Posterior vena cava (tissue), 2 donors: ENCODE data around the gene MICALL2. TPM values are rescaled to one million over a fixed set of nuclear protein-coding genes. Genes with fewer than 3 reads are reported as not detected.

ENCODE experiments used
- DNase-seq: peaks from one replicate; pipeline ENCODE4 v3.0.0-alpha.2; 2020; ENCODE audit warnings: low spot score
- intact Hi-C, 2 donors: fragments of 100-400 bp; cut with DNase I; formaldehyde crosslinking; loops; one replicate each; pipeline versions ENCODE4 v1.14.1 to v1.14.2; 2022 to 2023
- long read RNA-seq, 2 donors: library from polyadenylated mRNA; unstranded; transcript quantifications; one replicate each; pipeline ENCODE4 v2.0.0, GENCODE V29; 2020 to 2021
- total RNA-seq, 2 donors: library from RNA; stranded (reverse); fragmentation: NEBNext Ultra II Directional; extraction: Animal tissue kit (Norgen Biotek cat#: 25700); gene quantifications; one replicate each; pipeline ENCODE4 v1.2.1, GENCODE V29; 2021
- donor health status: DM: yes; HTN: yes; CAD: no.
- donor health status: DM: yes; HTN: yes; CAD: no.

The MICALL2 gene
- 10 to 100 TPM; 33.3 to 38.5 TPM for total RNA-seq
- long read RNA-seq, donor 1, partial matches to known transcripts, result 8 of 14 reads
- long read RNA-seq, donor 1, other reads (novel, unspliced or antisense), result 5 of 14 reads
- long read RNA-seq, donor 2, partial matches to known transcripts, result 25 of 45 reads
- long read RNA-seq, donor 2, other reads (novel, unspliced or antisense), result 15 of 45 reads

DNA sequence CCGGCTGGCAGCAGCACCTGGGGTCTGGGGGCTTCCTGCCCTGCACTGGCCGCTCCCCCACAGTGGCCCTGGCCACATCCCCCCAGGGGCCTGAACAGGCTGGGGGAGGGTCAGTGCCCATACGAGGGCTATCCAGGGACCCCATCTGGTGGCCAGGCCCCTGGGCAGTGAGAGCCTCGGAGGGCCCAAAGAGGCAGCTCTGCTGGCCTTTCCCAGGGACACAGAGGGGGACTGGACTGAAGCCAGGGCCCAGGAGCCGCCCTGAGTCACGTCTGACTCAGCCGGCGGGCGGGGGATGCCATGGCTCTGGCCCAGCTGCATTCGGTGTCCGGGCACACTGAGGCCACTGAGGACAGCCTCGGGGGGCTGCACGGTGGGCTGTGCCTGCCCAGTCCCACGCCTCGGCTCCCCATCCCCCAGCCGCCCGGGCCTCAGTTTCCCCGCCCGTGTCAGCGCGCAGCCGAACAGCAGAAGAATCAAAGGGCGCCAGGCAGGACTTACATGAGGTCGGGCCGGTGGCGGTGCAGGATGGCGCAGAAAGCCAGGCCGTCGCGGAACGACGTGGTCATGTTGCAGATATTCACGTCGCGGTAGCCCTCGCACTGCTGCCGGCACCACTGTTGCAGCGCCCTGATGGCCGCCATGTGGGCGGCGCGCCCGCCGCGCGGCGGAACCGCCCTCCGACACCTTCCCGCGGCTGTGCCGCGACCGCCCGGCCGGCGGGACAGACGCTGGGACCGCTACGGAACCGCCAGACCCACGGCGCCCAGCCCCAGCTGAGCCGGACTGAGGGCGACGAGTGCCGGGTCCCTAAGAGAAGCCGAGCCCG, at the start of gene MICALL2:
Gene MICALL2 (minus strand): TSS at position 788 of the 829 bp plus-strand sequence. CDS start 144 bp downstream, at position 644.
- intact Hi-C loops, result no loop called here
- DNase-seq, result peak; percentile 96

GRCh38 chr7:1508277-1508758, 49.0 kb upstream of the MICALL2 start:
- no peak for DNase-seq
- intact Hi-C loops, result no loop called here

DNA sequence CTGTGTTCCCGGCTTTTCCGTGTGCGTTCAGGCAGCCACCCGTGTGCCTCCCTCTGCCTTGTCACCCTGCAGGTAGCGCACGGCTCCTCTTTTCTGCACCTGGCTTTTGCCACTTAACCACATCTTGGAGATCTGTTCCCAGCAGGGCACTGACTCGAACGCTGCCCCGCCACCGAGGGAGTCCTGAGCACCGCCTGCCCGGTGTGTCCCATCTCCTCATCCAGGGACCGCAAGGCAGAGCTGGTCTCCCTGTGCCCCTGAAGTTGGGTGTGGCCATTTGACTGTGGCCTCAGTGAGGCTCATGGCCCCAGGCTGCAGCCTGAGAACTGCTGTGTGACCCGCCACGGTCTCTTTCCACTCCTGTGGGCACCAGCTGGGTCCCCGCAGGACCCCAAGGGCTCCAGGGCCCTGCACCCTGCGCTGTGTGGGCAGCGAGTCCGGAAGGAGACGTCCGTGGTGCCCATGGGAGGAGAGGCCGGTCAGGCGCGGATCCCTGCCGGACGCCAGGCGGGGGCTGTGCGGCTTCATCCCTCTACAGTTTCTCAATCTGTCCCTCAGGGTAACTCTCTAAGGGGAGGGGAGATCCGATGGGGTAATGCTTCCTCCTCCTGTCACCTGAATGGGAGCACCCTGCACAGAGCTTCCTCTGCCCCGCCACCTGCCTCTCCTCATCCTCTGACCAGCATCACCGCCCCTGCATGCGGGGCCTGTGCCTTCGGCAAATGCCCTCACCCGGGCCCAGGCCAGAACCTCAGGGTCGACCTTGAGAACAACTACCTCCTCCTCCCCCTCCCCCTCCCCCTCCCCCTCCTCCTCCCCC, 46.7 kb upstream of the MICALL2 start:
- no peak for DNase-seq
- intact Hi-C loops, result no loop called here

DNA sequence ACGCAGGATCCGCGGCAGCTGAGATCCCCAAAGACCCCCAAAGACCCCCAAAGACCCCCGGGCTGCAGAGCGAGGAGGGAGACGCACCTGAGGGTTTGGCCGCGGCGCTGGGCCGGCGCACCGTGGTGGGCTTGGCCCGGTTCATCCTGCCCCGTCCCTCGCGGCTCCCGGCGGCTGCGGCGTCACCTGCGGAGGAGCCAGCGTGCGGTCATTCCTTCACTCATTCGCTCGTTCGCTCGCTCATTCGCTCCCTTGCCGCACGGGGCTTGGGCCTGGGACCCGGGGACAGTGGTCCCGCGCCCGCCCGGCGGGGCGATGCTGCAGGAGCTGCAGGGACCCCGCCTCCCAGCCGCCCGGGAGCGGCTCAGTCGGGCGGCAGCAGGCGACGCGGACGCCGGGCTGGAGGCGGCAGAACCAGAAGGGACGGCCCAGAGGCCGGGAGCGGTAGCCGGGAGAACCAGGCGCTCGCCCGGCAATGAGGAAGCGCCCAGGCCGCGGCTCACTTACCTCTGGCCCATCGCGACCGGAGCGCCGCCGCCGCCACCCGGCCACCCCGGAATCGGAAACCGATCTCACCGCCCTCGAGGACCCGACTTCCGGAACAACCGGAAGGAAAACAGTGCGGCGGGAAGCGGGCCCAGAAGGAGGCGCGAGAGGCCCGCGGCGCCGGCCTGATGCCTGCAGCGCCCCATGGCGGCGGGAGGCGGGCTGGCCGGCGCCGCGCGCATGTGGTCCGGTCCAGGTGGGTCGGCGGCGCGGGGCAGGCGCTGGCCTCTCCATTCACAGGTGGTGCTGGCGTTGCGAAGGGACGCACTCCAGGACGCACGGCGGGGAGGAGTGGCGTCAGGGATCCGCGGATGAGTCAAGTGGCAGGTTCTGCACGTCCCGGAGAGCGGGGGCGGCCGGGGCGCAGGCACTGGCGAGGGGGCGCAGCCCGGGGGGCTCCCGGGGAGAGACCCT, 44.8 kb upstream of the MICALL2 start, which contains the start of gene INTS1:
Gene INTS1 (minus strand): TSS at position 574 of the 960 bp plus-strand sequence. CDS start 429 bp downstream, at position 145.
- intact Hi-C loops, result no loop called here
- peak; percentile 97 for DNase-seq

GRCh38 chr7:1503390-1503789, 44.1 kb upstream of the MICALL2 start:
- DNase-seq, result no peak

GRCh38 chr7:1502845-1503244, 43.6 kb upstream of the MICALL2 start:
- intact Hi-C loops, result no loop called here
- no peak for DNase-seq

More at GRCh38 chr7:1503390-1503789, 44.1 kb upstream of the MICALL2 start:
- intact Hi-C loops, result no loop called here

- no peak for DNase-seq
- intact Hi-C loops, result no loop called here
Measured at GRCh38 chr7:1501487-1502270, 42.4 kb upstream of the MICALL2 start.

DNA sequence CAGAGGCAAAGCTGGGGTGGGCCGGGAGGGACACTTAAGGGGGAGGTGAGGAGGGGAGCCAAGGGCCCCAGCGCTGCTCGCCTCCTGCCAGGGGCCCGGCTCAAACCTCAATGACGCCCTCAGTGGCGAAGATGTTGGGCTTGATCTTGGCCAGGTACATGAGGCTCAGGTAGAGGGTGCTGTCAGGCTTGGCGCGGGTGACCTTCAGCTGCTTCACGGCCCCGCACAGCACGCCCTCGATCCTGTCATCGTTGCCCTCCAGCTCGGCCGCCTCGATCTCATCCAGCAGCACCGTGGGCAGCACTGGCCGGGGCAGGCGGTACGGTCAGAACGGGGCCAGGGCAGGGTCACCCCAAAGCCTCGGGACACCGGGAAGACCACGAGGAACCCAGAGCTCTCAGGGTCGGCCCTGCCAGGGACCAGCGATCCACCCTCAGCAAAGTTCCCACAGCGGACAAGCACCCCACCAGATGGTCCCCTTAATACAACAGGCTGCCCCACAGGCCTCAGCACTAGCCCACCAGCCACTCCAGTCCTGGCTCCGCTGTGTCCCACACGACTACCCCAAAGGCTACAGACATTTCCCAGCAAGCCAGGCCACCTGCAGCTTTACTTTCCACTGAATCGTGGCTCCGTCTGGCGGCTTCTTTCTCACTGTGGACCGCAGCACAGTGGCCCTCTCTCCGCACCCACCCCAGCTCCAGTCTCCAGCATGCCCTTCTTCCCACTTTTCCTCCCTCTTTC, 41.0 kb upstream of the MICALL2 start:
- intact Hi-C loops, result no loop called here
- no peak for DNase-seq

- no peak for DNase-seq
- intact Hi-C loops, result no loop called here
Measured at GRCh38 chr7:1499367-1500029, 40.2 kb upstream of the MICALL2 start.

DNA sequence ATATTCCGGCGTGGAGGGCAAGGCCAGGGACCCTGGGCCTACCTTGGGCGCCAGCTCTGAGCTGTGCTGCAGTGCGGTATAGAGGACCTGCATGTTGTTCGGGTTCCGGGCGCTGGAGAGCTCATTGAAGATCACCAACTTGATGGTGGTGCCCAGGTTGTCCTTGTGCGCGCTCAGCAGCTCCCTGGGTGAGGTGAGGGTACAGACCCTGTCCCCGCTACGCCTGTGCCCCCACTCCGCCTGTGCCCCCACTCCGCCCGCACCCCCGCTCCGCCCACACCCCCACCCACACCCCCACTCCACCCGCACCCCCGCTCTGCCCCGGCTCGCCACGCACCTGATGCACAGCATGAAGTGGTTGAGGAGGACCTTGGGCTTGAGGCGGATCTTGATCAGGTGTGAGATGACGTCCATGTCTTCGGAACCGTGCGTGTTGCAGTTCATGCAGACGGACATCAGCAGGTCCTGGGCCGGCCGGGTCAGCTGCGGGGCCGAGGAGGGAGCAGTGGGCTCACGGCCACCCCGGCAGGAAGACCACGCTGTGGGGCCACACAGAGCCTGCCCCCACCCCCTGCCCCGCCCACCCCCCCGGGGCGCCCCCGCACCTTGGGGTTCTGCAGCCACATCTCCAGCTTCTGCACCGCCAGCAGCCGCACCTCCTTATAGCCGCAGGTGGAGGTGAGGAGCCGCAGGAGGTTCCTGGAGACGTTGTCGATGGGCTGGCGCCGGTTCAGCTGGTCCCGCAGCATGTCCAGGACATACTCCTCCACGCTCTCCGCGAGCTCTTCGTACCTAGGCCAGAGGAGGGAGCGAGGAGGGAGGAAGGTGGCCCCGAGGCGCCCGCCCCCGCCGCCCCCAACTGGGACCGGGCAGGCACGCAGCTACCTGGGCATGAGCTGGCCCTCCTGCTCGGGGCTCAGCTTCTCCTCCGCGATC, 39.4 kb upstream of the MICALL2 start:
- intact Hi-C loops, result no loop called here

GRCh38 chr7:1497293-1497927, 38.1 kb upstream of the MICALL2 start:
- intact Hi-C loops, result no loop called here

More for the DNA sequence above, 39.4 kb upstream of the MICALL2 start:
- no peak for DNase-seq

GRCh38 chr7:1496531-1497292, 37.4 kb upstream of the MICALL2 start:
- no peak for DNase-seq

More at GRCh38 chr7:1497293-1497927, 38.1 kb upstream of the MICALL2 start:
- no peak for DNase-seq

DNA sequence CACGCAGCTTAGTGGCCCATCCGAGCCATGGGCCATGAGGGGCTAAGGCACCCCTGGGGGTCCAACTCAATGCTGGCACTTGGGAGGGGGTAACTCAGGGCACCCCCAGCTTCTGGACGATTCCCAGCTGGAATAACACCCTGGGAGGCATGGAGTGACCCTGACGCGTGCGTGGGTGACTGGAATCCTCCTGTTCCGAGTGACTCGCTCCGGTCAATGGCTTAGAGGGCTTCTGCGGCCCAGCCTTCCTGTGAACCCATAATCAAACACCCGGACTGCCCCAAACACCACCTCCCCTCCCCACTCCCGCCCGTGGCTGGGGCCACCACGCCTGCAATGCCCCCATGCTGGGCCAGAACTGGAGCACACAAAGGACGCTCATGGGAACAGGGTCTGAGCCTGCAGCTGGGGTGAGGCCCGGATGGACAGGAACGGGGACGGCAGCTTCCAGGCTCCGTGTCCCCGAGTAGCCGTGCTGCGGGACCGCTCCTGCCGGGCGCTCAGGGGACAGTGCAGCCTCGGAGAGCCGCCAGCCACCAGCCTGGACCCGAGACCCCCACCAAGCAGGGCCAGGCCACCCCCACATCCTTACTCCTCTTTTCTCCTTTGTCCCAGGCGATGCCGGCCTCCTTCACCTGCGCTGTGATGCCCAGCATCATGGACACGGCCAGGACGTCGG, 36.4 kb upstream of the MICALL2 start:
- DNase-seq, result no peak
- intact Hi-C loops, result no loop called here

More at GRCh38 chr7:1496531-1497292, 37.4 kb upstream of the MICALL2 start:
- intact Hi-C loops, result no loop called here
